ENCODE data around the gene NEO1. TPM values are rescaled to one million over a fixed set of nuclear protein-coding genes. Genes with fewer than 3 reads are reported as not detected.
"Not testable (repeated sequence)": the region's sequence is repeated elsewhere in the genome, so short reads cannot be mapped to it uniquely, and the experiment has no call there.

Gene NEO1
- total RNA-seq, 1 donor = 55.4 TPM

GRCh38 chr15:73161546-73161945 is 109.3 kb downstream of the NEO1 start:
- H3K27ac ChIP-seq (ENCODE audit: low read depth, low read length) = no peak overlapping the region
- H4K20me1 ChIP-seq (ENCODE audit: insufficient read depth, low read length) = no peaks in the 10 kb centered on the region
- H3K9me3 ChIP-seq (ENCODE audit: low read depth, low read length) = peaks cover under 1% of the 10 kb centered on the region
- H3K36me3 ChIP-seq (ENCODE audit: insufficient read depth, low read length) = no peaks in the 10 kb centered on the region
- no peak overlapping the region for H3K4me3 ChIP-seq (ENCODE audit: insufficient read depth, low read length)
- H3K27me3 ChIP-seq (ENCODE audit: insufficient read depth, low read length) = no peaks in the 10 kb centered on the region
- no peaks in the 10 kb centered on the region for H3K4me1 ChIP-seq (ENCODE audit: insufficient read depth, low read length)
- no peak for TF ChIP-seq CTCF (IDR thresholded peaks at IDR 0.05; ENCODE audit: extremely low read depth, low read depth, low read length)
- no peak for DNase-seq (ENCODE audit: insufficient read length, low spot score, missing footprints)
- H3K79me2 ChIP-seq (ENCODE audit: insufficient read depth, low read length) = no peaks in the 10 kb centered on the region
- no peak overlapping the region for H3K4me2 ChIP-seq (ENCODE audit: insufficient read depth, low read length)
- H2AFZ ChIP-seq (ENCODE audit: low read length) = no peak overlapping the region

- H3K9me3 ChIP-seq (ENCODE audit: low read depth, low read length) = no peaks in the 10 kb centered on the region
- H2AFZ ChIP-seq (ENCODE audit: low read length) = no peak overlapping the region
- no peaks in the 10 kb centered on the region for H3K36me3 ChIP-seq (ENCODE audit: insufficient read depth, low read length)
- no peaks in the 10 kb centered on the region for H4K20me1 ChIP-seq (ENCODE audit: insufficient read depth, low read length)
- no peak overlapping the region for H3K4me2 ChIP-seq (ENCODE audit: insufficient read depth, low read length)
- TF ChIP-seq CTCF (IDR thresholded peaks at IDR 0.05; ENCODE audit: extremely low read depth, low read depth, low read length) = no peak
- H3K4me1 ChIP-seq (ENCODE audit: insufficient read depth, low read length) = no peaks in the 10 kb centered on the region
- no peak overlapping the region for H3K4me3 ChIP-seq (ENCODE audit: insufficient read depth, low read length)
- DNase-seq (ENCODE audit: insufficient read length, low spot score, missing footprints) = no peak
- no peaks in the 10 kb centered on the region for H3K79me2 ChIP-seq (ENCODE audit: insufficient read depth, low read length)
- no peaks in the 10 kb centered on the region for H3K27me3 ChIP-seq (ENCODE audit: insufficient read depth, low read length)
- H3K27ac ChIP-seq (ENCODE audit: low read depth, low read length) = no peak overlapping the region
Measured at GRCh38 chr15:73165435-73165834, 113.2 kb downstream of the NEO1 start.

- H3K36me3 ChIP-seq (ENCODE audit: insufficient read depth, low read length) = no peaks in the 10 kb centered on the region
- H3K27me3 ChIP-seq (ENCODE audit: insufficient read depth, low read length) = no peaks in the 10 kb centered on the region
- H3K27ac ChIP-seq (ENCODE audit: low read depth, low read length) = no peak overlapping the region
- no peak overlapping the region for H2AFZ ChIP-seq (ENCODE audit: low read length)
- no peak for TF ChIP-seq CTCF (IDR thresholded peaks at IDR 0.05; ENCODE audit: extremely low read depth, low read depth, low read length)
- H3K4me1 ChIP-seq (ENCODE audit: insufficient read depth, low read length) = no peaks in the 10 kb centered on the region
- no peak overlapping the region for H3K4me2 ChIP-seq (ENCODE audit: insufficient read depth, low read length)
- H3K9me3 ChIP-seq (ENCODE audit: low read depth, low read length) = no peaks in the 10 kb centered on the region
- no peaks in the 10 kb centered on the region for H3K79me2 ChIP-seq (ENCODE audit: insufficient read depth, low read length)
- DNase-seq (ENCODE audit: insufficient read length, low spot score, missing footprints) = no peak
- no peak overlapping the region for H3K4me3 ChIP-seq (ENCODE audit: insufficient read depth, low read length)
- H4K20me1 ChIP-seq (ENCODE audit: insufficient read depth, low read length) = no peaks in the 10 kb centered on the region
Measured at GRCh38 chr15:73165844-73166243, 113.6 kb downstream of the NEO1 start.

- H3K4me1 ChIP-seq (ENCODE audit: insufficient read depth, low read length); H3K4me3 ChIP-seq (ENCODE audit: insufficient read depth, low read length); H3K27me3 ChIP-seq (ENCODE audit: insufficient read depth, low read length); H3K4me2 ChIP-seq (ENCODE audit: insufficient read depth, low read length); H3K9me3 ChIP-seq (ENCODE audit: low read depth, low read length); H3K27ac ChIP-seq (ENCODE audit: low read depth, low read length); DNase-seq (ENCODE audit: insufficient read length, low spot score, missing footprints); H2AFZ ChIP-seq (ENCODE audit: low read length); H4K20me1 ChIP-seq (ENCODE audit: insufficient read depth, low read length); H3K79me2 ChIP-seq (ENCODE audit: insufficient read depth, low read length); H3K36me3 ChIP-seq (ENCODE audit: insufficient read depth, low read length): not testable (repeated sequence)
Measured at GRCh38 chr15:73166711-73167110, 114.4 kb downstream of the NEO1 start.

Data from osteoblast (primary cell).